ENCODE measurements around the gene SUV39H2.

SUV39H2 gene

GRCh38 chr10:14910953-14911352, 32.3 kb downstream of the SUV39H2 start:
- H3K27ac ChIP-seq (ENCODE audit: low read depth, low read length), result no peak overlapping the region
- peaks cover 16% of the 10 kb centered on the region for H3F3A ChIP-seq (ENCODE audit: control insufficient read depth, insufficient read depth)
- H3K4me2 ChIP-seq (ENCODE audit: low read length), result no peak overlapping the region
- H3K4me3 ChIP-seq (ENCODE audit: low read length), result no peak overlapping the region
- no peaks in the 10 kb centered on the region for H3K4me1 ChIP-seq (ENCODE audit: control insufficient read depth, low read length)
- H4K20me1 ChIP-seq (ENCODE audit: control insufficient read depth, insufficient read depth, low read depth, low read length), result no peaks in the 10 kb centered on the region; the same call in 1 of the 2 replicates
- TF ChIP-seq, protein P1, sequence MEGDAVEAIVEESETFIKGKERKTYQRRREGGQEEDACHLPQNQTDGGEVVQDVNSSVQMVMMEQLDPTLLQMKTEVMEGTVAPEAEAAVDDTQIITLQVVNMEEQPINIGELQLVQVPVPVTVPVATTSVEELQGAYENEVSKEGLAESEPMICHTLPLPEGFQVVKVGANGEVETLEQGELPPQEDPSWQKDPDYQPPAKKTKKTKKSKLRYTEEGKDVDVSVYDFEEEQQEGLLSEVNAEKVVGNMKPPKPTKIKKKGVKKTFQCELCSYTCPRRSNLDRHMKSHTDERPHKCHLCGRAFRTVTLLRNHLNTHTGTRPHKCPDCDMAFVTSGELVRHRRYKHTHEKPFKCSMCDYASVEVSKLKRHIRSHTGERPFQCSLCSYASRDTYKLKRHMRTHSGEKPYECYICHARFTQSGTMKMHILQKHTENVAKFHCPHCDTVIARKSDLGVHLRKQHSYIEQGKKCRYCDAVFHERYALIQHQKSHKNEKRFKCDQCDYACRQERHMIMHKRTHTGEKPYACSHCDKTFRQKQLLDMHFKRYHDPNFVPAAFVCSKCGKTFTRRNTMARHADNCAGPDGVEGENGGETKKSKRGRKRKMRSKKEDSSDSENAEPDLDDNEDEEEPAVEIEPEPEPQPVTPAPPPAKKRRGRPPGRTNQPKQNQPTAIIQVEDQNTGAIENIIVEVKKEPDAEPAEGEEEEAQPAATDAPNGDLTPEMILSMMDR (IDR thresholded peaks at IDR 0.05; ENCODE audit: low read depth, low read length, poor library complexity, severe bottlenecking), result no peak
- no peak for TF ChIP-seq EZH2phosphoT487 (IDR thresholded peaks at IDR 0.05; ENCODE audit: borderline replicate concordance, low read length)
- H3K9me2 ChIP-seq (replicated peaks; ENCODE audit: control insufficient read depth, low read length), result no peaks in the 10 kb centered on the region
- no peaks in the 10 kb centered on the region for H3K9me3 ChIP-seq (ENCODE audit: control insufficient read depth, insufficient read depth, low read length)
- H3K36me3 ChIP-seq (ENCODE audit: control insufficient read depth, low read length), result peaks cover 99% of the 10 kb centered on the region
- no peaks in the 10 kb centered on the region for H3K27me3 ChIP-seq (ENCODE audit: control insufficient read depth, low read length)
- H3K79me2 ChIP-seq (ENCODE audit: control insufficient read depth, low read length), result peaks cover 51% of the 10 kb centered on the region

DNA sequence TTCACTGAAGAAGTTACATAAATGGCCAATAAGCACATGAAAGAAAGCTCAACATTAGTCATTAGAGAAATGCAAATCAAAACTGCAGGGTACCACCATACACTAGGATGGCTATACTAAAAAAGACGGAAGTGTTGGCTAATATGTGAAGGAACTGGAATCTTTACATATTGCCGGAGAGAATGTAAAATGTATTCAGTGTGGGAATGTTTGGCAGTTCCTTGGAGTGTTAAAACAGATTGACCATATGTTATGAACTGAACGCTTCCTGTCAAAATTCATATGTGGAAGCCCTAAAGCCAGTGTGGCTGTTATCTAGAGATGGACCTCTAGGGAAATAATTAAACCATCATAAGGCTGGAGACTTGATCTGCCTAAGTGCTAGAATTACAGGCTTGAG, 33.1 kb downstream of the SUV39H2 start:
- no peaks in the 10 kb centered on the region for H3K9me3 ChIP-seq (ENCODE audit: control insufficient read depth, insufficient read depth, low read length)
- no peaks in the 10 kb centered on the region for H3K4me1 ChIP-seq (ENCODE audit: control insufficient read depth, low read length)
- H3K4me3 ChIP-seq (ENCODE audit: low read length), result no peak overlapping the region
- no peaks in the 10 kb centered on the region; the same call in 1 of the 2 replicates for H4K20me1 ChIP-seq (ENCODE audit: control insufficient read depth, insufficient read depth, low read depth, low read length)
- H3F3A ChIP-seq (ENCODE audit: control insufficient read depth, insufficient read depth), result peaks cover 19% of the 10 kb centered on the region
- no peaks in the 10 kb centered on the region for H3K27me3 ChIP-seq (ENCODE audit: control insufficient read depth, low read length)
- no peak overlapping the region for H3K4me2 ChIP-seq (ENCODE audit: low read length)
- no peaks in the 10 kb centered on the region for H3K9me2 ChIP-seq (replicated peaks; ENCODE audit: control insufficient read depth, low read length)
- H3K79me2 ChIP-seq (ENCODE audit: control insufficient read depth, low read length), result peaks cover 59% of the 10 kb centered on the region
- H3K36me3 ChIP-seq (ENCODE audit: control insufficient read depth, low read length), result peaks cover 99% of the 10 kb centered on the region
- TF ChIP-seq, protein P1 (IDR thresholded peaks at IDR 0.05; ENCODE audit: low read depth, low read length, poor library complexity, severe bottlenecking), result no peak
- TF ChIP-seq EZH2phosphoT487 (IDR thresholded peaks at IDR 0.05; ENCODE audit: borderline replicate concordance, low read length), result no peak
- no peak overlapping the region for H3K27ac ChIP-seq (ENCODE audit: low read depth, low read length)

DNA sequence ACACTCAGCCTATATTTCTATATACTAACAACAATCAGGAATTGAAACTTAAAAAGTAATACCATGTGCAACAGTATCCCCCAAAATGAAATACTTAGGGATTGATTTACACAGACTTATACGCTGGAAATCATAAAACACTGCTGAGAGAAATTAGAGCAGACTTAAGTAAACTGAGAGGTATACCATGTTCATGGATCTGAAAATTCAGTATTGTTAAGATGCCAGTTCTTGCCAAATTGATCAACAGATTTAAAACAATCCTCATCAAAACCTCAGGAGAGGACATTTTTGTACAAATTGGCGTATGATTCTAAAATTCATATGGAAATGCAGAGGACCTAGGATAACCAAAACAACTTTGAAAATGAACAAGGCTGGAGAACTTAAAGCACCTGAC, 37.9 kb downstream of the SUV39H2 start:
- peaks cover 17% of the 10 kb centered on the region for H3F3A ChIP-seq (ENCODE audit: control insufficient read depth, insufficient read depth)
- H3K4me2 ChIP-seq (ENCODE audit: low read length), result no peak overlapping the region
- TF ChIP-seq, protein P1 (IDR thresholded peaks at IDR 0.05; ENCODE audit: low read depth, low read length, poor library complexity, severe bottlenecking), result no peak
- no peak for TF ChIP-seq EZH2phosphoT487 (IDR thresholded peaks at IDR 0.05; ENCODE audit: borderline replicate concordance, low read length)
- peaks cover 100% of the 10 kb centered on the region for H3K36me3 ChIP-seq (ENCODE audit: control insufficient read depth, low read length)
- no peaks in the 10 kb centered on the region for H3K9me2 ChIP-seq (replicated peaks; ENCODE audit: control insufficient read depth, low read length)
- peaks cover 40% of the 10 kb centered on the region for H3K79me2 ChIP-seq (ENCODE audit: control insufficient read depth, low read length)
- no peak overlapping the region for H3K4me3 ChIP-seq (ENCODE audit: low read length)
- no peak overlapping the region for H3K27ac ChIP-seq (ENCODE audit: low read depth, low read length)
- no peaks in the 10 kb centered on the region for H3K27me3 ChIP-seq (ENCODE audit: control insufficient read depth, low read length)
- no peaks in the 10 kb centered on the region for H3K4me1 ChIP-seq (ENCODE audit: control insufficient read depth, low read length)
- peaks cover 19% of the 10 kb centered on the region; the same call in 1 of the 2 replicates for H3K9me3 ChIP-seq (ENCODE audit: control insufficient read depth, insufficient read depth, low read length)
- no peaks in the 10 kb centered on the region for H4K20me1 ChIP-seq (ENCODE audit: control insufficient read depth, insufficient read depth, low read depth, low read length)
